ENCODE data around the gene MPV17.
"Not testable (repeated sequence)": the region's sequence is repeated elsewhere in the genome, so short reads cannot be mapped to it uniquely, and the experiment has no call there.

The MPV17 gene

DNA sequence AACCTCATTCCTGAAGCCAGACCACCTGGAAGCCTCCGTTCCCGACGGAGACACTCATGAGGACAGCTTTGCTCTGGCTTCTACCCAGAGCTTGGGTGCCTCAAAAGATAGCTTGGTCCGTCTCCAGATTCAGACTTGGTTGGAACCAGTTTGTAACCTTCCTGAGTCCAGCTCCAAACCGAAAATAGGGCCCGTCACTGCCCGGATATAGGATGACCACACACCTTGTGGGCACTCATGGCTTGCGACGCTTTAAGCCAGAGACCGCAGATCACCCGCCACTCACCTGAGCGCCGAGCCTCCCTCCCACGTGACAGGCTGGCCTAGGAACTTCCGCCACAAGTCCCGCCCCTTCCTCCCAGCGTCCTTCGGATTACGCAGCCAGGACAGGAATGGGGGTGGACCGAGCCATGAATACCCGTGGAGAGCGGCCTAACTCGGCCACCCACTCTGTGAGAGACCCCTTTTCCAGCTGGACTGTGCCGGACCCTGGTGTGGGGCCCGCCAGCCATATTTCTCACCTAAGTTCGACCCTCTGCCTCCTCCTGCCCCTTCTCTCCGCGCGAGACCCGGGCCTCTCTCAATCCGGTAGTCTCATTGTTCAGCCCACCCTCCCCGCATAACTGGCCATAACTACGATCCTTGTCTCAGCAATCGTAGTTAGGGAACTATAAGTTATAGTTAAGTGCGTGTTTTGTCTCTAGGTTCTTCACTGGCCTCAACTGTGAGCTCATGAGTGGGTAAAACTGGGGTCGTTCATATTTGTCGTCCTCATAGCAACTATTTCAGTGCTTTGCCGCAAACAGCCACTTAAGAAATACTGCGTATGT lies at the start of gene MPV17:
Gene MPV17, minus strand, starts transcription at position 332 of the 830 bp plus-strand sequence. CDS start 580 bp downstream, outside the sequence.
- peak; percentile 94 for DNase-seq

DNA sequence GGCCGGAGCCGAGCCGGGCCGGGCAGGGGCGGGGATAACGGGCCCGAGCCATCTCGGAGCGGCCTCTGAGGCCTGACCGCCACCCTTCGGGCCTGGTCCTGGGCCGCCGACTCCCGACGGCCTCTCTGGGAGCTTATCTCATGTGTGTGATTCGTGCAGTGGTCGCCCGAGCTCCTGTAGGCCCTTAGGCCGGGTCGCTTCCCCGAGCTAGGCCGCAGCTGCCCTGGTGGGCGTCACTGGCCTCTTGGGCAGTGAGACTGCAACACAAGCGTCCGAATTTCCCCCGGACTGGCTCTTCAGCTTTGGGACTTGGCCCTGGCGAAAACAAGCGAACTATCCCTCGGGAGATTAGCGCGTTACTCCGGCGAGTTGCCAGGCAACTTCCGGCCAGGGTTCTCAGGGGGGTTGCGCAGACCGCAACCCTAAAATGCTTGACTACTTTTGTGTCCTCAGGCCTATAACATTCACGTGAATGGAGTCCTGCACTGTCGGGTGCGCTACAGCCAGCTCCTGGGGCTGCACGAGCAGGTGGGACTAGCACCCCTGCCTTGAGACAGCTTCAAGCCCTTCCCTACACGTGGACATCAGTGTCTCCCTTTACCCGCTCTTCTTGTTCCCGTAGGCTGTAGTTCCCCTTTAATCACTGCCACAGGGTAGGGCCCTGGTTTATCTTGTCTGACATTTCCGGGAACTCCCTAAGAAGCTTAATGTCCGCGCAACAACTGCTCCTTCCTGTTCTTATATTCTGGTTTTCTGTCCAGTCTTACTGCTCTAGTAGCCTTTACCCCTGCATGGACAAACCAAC lies 48.1 kb upstream of the MPV17 start:
- DNase-seq: peak; percentile 42

GRCh38 chr2:27370026-27370815 lies 47.3 kb upstream of the MPV17 start, which contains the start of the genes EIF2B4 and SNX17:
EIF2B4 (minus strand) TSS chr2:27370338; CDS start chr2:27370314, 24 bp downstream.
SNX17 (plus strand) TSS chr2:27370616; CDS start chr2:27370744, 128 bp downstream.
- peak; percentile 100 for DNase-seq

- DNase-seq: no peak
Measured at GRCh38 chr2:27369471-27370025, 46.7 kb upstream of the MPV17 start.

GRCh38 chr2:27363933-27364332 lies 41.0 kb upstream of the MPV17 start:
- DNase-seq: peak; percentile 37

DNA sequence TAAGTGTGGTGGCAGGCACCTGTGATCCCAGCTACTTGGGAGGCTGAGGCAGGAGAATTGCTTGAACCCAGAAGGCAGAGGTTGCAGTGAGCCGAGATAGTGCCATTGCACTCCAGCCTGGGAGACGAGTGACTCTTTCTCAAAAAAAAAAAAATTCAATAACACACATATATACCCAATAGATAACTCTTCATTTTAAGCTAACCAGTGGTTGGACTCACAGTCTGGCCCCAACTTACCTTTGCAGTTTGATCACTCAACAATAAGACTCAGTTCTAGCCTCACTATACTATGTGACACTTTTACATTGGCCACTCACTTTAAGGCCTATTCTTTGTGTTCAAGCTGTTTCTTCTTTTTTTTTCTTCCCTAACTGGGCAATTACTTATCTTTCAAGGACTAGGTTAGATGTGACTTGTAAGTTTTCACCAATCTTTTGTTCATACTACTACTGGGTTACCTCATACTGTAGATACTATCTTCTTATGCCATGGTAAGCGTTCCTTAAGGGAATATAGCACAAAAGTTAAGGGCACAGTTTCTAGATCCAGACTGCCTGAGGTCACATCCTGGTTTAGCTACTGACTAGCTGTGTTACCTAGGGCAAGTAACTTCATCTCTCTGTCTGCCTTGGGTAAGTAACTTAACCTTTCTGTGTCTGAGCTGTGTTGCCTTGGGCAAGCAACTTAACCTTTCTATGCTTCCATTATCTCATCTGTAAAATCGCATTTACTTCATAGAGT lies 40.0 kb upstream of the MPV17 start:
- DNase-seq: no peak

GRCh38 chr2:27356382-27357181 lies 33.7 kb upstream of the MPV17 start, which contains the start of gene GTF3C2:
GTF3C2 (minus strand) TSS chr2:27356764; CDS start chr2:27343554, 13,210 bp downstream.
- peak; percentile 95 for DNase-seq

DNA sequence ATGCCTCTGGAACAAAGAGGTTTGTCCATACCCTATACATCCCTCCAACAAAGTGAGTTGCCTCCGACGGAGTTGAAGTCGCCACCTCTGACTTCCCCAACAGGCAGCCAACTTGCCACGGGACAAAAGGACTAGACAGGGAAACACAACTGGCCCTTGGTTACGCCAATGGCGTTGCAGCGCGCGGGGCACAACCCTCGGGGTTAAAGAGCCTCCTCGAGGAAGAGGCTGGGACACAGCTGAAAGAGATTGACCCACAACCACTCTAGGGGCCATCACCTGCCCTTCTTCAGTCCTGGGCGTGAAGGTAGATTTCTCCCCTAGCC lies 33.1 kb upstream of the MPV17 start:
- peak; percentile 69 for DNase-seq

- no peak for DNase-seq
Measured at GRCh38 chr2:27354597-27354927, 31.7 kb upstream of the MPV17 start.

GRCh38 chr2:27353762-27354596 lies 31.1 kb upstream of the MPV17 start:
- no peak for DNase-seq

DNA sequence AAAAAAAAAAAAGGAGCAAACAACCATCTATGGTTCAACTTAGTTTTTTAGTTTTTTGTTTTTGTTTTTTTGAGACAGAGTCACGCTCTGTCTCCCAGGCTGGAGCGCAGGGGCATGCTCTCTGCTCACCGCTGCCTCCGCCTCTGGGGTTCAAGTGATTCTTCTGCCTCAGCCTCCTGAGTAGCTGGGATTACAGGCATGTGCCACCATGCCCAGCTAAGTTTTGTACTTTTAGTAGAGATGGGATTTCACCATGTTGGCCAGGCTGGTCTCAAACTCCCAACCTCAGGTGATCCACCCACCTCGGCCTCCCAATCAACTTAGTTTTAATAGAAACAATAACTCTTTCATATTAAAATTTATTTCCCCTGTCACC lies 30.5 kb upstream of the MPV17 start:
- DNase-seq: not testable (repeated sequence)

DNA sequence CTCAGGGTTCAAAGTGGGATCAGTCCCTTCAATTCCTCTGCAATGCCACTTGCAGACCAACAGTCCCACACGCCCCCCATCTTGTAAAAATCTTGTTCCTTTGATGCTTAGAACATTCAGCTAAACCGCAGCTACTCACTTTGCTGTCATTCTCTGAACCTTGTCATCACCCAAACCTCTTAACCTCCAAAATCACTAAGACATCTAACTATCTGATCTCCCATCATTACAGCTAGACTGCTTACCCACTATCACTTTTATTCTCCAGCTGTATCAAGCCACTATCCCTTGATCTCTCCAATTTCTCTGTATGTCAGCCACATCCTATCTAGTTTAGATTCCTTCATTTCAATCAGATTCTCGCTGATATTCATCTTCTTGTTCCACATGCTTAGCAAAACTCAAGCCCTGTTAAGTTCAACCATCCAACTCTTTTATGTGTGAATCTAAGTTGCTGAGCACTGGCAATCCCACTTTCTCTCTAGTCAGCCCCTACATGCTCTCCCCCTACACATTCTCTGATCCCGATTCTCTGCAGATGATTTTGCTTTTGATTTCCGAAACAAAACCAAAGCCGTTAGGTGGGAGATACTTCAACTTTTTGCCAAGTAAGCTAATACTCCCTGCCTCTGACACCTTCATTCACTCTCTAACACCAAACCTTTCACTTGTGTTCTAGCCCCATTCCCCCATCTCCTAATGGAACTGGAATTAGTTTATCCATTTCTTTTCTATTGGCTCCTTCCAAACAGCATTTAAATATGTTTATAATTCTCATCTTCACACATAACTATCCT lies 29.1 kb upstream of the MPV17 start:
- peak; percentile 45 for DNase-seq

DNA sequence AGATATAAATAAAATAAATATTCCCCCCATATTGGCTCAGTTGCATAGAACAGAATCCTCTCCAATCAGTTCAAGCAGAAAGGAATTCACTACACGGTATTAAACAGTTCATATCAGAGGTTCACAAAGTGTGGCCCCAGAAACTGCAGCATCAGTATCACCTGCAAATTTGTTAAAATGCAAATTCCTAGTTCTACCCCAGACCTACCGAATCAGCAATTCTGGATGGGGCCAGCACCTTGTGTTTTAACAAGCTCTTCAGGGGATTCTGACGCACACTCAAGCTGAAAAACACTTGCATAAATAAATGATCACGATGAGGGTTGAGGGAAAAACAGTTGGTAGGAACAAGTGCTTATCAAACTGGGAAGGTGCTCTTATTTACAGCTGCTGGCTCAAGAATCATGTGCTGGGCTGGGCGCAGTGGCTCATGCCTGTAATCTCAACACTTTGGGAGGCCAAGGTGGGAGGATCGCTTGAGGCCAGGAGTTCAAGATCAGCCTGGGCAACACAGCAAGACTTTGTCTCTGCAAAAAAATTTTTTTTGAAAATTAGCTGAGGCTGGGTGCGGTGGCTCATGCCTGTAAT lies 27.3 kb upstream of the MPV17 start:
- no peak for DNase-seq

DNA sequence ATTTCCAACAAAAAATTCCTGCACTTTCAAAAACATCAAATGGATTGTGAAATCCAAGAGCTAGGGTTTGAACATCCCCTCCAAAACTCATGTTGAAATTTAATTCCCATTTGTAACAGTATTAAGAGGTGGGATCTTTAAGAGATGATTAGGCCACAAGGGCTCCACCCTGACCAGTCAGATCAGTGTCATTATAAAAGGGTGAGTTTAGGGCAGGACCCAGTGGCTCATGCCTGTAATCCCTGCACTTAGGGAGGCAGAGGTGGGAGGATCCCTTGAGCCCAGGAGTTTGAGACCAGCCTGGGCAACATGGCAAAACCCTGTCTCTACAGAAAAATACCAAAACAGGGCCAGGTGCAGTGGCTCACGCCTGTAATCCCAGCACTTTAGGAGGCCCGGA lies 24.7 kb upstream of the MPV17 start:
- DNase-seq: no peak

DNA sequence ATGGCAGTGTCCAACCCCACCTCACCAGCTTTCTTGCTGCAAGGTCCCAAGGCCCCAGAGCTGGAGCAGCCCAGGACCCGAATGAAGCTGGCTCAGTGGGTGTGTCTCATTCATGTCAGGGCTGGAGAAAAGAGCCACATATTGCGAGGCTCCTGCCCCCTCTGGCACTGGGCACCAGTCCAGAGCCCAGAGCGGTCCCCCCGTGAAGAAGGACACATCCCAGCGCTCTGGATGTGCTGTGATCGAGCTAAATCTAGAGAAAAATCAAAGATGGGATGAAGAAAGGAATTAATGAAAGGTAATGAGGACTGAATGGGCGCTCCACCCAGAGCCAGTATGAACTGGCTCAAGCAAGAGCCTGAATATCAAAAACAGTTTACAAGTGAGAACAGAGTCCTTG lies 13.3 kb upstream of the MPV17 start:
- DNase-seq: no peak

GRCh38 chr2:27335311-27335710 lies 12.4 kb upstream of the MPV17 start:
- DNase-seq: no peak

DNA sequence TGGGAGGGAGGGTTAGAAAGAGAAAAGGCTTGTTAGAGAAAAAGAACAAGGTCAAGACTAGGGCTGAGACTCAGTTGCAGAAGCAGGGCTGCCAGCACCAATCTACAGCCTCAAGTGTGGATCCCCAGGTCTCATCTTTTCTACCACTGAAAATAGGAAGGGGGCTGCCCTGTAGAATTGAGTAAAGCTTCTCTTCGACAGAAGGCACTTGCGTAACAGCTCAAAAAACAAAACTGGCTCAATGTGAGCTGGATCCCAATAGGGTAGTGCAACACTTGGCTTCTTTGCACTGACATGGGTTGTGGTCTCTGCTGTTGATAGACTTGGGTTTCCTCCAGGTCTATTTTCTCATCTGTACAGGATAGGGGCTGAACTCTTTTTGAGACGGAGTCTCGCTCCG lies 1.8 kb upstream of the MPV17 start:
- no peak for DNase-seq

DNA sequence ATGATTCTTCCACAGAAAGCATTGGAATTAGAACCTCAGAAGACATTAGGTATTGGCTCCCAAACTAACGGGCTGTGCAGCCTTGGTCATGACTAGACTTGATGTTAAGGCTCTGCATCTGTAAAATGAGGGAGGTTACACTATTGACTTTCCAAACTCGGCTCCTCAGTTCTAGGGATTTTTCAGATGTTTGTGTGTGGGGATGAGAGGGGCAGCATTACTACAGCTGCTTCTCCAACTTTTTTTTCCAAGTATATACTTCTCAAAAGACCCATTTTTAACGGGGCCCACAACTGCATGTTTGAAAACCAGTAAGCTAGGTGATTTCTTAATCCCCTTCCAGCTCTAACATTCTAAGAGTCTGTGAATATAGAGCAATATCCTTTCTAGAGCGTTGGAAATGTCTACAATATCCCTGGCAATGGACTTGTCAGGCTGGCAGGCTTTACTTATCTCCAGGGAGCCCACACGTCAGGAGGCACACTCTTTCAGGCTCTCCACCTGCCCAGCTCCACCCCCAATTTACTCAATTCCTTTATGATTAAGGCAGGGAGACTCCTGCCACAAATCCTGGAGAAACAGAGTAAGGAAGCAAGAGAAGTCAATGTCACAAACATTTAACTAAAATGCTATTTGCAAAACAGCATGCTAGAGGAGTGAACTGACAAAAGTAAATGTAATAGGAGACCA lies 844 bp upstream of the MPV17 start:
- DNase-seq: no peak

Data from activated CD4-positive, alpha-beta T cell treated with anti-CD3 and anti-CD28 coated beads, Interleukin-2, Interleukin-6, amounts not matched to agents 100 ng/mL and 50 ng/mL, durations not matched to agents 16 hours and 8 hours (primary cell).